OCI-LY7 (cell line): ENCODE measurements around the gene CIAPIN1. TPM values are rescaled to one million over a fixed set of nuclear protein-coding genes. Genes with fewer than 3 reads are reported as not detected.

Experiments used
- BruUV-seq: library from RNA; stranded (reverse); fragments of 400-500 nt; replicated peaks from 2 replicates; lab custom pipeline; 2021; lab: Mats Ljungman, UMichigan
- CTCF ChIA-PET: fragments of 300-600 bp; sonication (Branson Sonifier 250); formaldehyde crosslinking; loops from one replicate; lab custom pipeline; 2022; ENCODE audit warnings: antibody characterized with exemption; ENCODE audit not compliant: unreplicated experiment; lab: Charles Lee
- POLR2A ChIA-PET: fragments of 300-600 bp; sonication (Branson Sonifier 250); formaldehyde crosslinking; loops from one replicate; lab custom pipeline; 2022; ENCODE audit warnings: antibody characterized with exemption; lab: Charles Lee
- DNase-seq: peaks from one replicate; pipeline ENCODE4 v3.0.0-alpha.2; 2015; ENCODE audit warnings: low spot score
- H2AFZ ChIP-seq: fragments of 200-600 bp; sonication (generic), shearing (Covaris generic); 2 replicates; pipeline ENCODE4 v1.6.1; 2014; ENCODE audit warnings: mild to moderate bottlenecking, antibody characterized with exemption, low read length, moderate library complexity
- H3K27ac ChIP-seq: fragments of 200-600 bp; sonication (generic); 2 replicates; pipeline ENCODE4 v1.5.1; 2014; ENCODE audit warnings: mixed run types, low read depth, mild to moderate bottlenecking, moderate library complexity, low read length, inconsistent platforms; ENCODE audit not compliant: poor library complexity, severe bottlenecking
- H3K36me3 ChIP-seq: fragments of 200-600 bp; sonication (generic); 2 replicates; pipeline ENCODE4 v1.6.1; 2014; ENCODE audit warnings: mild to moderate bottlenecking, antibody characterized with exemption, low read length, moderate library complexity, mixed read lengths; ENCODE audit not compliant: insufficient read depth
- H3K4me1 ChIP-seq: fragments of 200-600 bp; sonication (generic); 2 replicates; pipeline ENCODE4 v1.5.1; 2014; ENCODE audit warnings: mild to moderate bottlenecking, low read length; ENCODE audit not compliant: insufficient read depth, poor library complexity, severe bottlenecking
- H3K4me2 ChIP-seq: fragments of 200-600 bp; sonication (generic); 2 replicates; pipeline ENCODE4 v1.6.1; 2014; ENCODE audit warnings: mild to moderate bottlenecking, low read length
- H3K4me3 ChIP-seq: fragments of 200-600 bp; sonication (generic); 2 replicates; pipeline ENCODE4 v1.5.1; 2014; ENCODE audit warnings: mild to moderate bottlenecking, low read depth, low read length; ENCODE audit not compliant: poor library complexity, severe bottlenecking
- H3K79me2 ChIP-seq: fragments of 200-600 bp; sonication (generic); 2 replicates; pipeline ENCODE4 v1.6.1; 2016; ENCODE audit warnings: low read depth, mild to moderate bottlenecking, low read length, moderate library complexity, mixed read lengths; ENCODE audit not compliant: insufficient read depth
- H3K9me2 ChIP-seq: fragments of 200-600 bp; sonication (generic); 2 replicates; pipeline ENCODE4 v1.6.1; 2016; ENCODE audit warnings: mild to moderate bottlenecking, low read length, mixed read lengths; ENCODE audit not compliant: insufficient read depth
- H3K9me3 ChIP-seq: fragments of 200-600 bp; sonication (generic); 2 replicates; pipeline ENCODE4 v1.6.1; 2014; ENCODE audit warnings: mild to moderate bottlenecking, mixed run types, low read length, mixed read lengths
- H4K20me1 ChIP-seq: fragments of 200-600 bp; sonication (generic); 2 replicates; pipeline ENCODE4 v1.6.1; 2014; ENCODE audit warnings: mild to moderate bottlenecking, antibody characterized with exemption, low read length, moderate library complexity, mixed read lengths; ENCODE audit not compliant: insufficient read depth
- CTCF ChIP-seq: fragments of 200-600 bp; sonication (generic); conservative IDR thresholded peaks from 2 replicates; pipeline ENCODE4 v1.5.1; 2014; ENCODE audit warnings: mild to moderate bottlenecking, antibody characterized with exemption, low read length, moderate library complexity, mixed read lengths
- EZH2phosphoT487 ChIP-seq: fragments of 200-600 bp; sonication (generic); IDR thresholded peaks from 2 replicates; pipeline ENCODE4 v1.6.1; 2018; ENCODE audit warnings: low read depth, borderline replicate concordance, mild to moderate bottlenecking, mixed run types, antibody characterized with exemption, low read length, moderate library complexity, mixed read lengths
- intact Hi-C: fragments of 100-400 bp; cut with micrococcal nuclease; formaldehyde crosslinking; loops from one replicate; pipeline ENCODE4 v1.10.0; 2022; ENCODE audit not compliant: unreplicated experiment
- total RNA-seq, 2 experiments: library from RNA; depleted of rRNA in 1 of 2; stranded (reverse); fragments of >200 nt in 1 of 2; shearing (Covaris generic) in 1 of 2; gene quantifications; 2 replicates each; pipeline ENCODE4 v1.2.3, GENCODE V29; 2014 to 2022

Gene CIAPIN1
- total RNA-seq, 2 experiments from 2014 or later = 47.7 to 58.9 TPM

GRCh38 chr16:57485916-57486857 is 39.0 kb upstream of the CIAPIN1 start, which contains the start of gene DOK4:
Gene DOK4 (minus strand): TSS chr16:57486493. CDS start chr16:57479507, 6,986 bp downstream.
- intact Hi-C loops = loop anchor here (1.0 kb wide), 1 partner anchor 51 kb away; no protein-coding TSS in a partner anchor
- Histone ChIP-seq H3K4me1 (peaks cover 5% of the 10 kb centered on the region), H3K4me3 (peak within 1 kb of the TSS; percentile 65), H2AFZ (no peak within 1 kb of the TSS), H3K9me2 (no peaks in the 10 kb centered on the region), H3K9me3 (no peaks in the 10 kb centered on the region), H3K36me3 (no peaks in the 10 kb centered on the region), H3K4me2 (peak within 1 kb of the TSS; percentile 83), H3K79me2 (no peaks in the 10 kb centered on the region), H4K20me1 (no peaks in the 10 kb centered on the region), H3K27ac (no peak within 1 kb of the TSS)
- CTCF ChIA-PET = interaction anchor here (0.6 to 0.7 kb wide), 2 partner anchors 40 to 56 kb away, joined by 3 to 4 read pairs; no protein-coding TSS in a partner anchor
- peak; percentile 69 for DNase-seq
- no peak for TF ChIP-seq EZH2phosphoT487
- POLR2A ChIA-PET = interaction anchor here (1.0 kb wide), 1 partner anchor 66 kb away, joined by 3 read pairs; no protein-coding TSS in a partner anchor
- no TSS peak for BruUV-seq

- DNase-seq = no peak
- CTCF ChIA-PET = no interaction called here
- H3K4me3 ChIP-seq = peak overlapping the region; percentile 65
- peaks cover 5% of the 10 kb centered on the region for H3K4me1 ChIP-seq
- TF ChIP-seq CTCF = no peak
- TF ChIP-seq EZH2phosphoT487 = no peak
- H3K9me3 ChIP-seq = no peaks in the 10 kb centered on the region
- no peaks in the 10 kb centered on the region for H3K36me3 ChIP-seq
- no peaks in the 10 kb centered on the region for H3K79me2 ChIP-seq
- POLR2A ChIA-PET = no interaction called here
- H3K27ac ChIP-seq = no peak overlapping the region
- H3K9me2 ChIP-seq = no peaks in the 10 kb centered on the region
- no peaks in the 10 kb centered on the region for H4K20me1 ChIP-seq
- no peak overlapping the region for H2AFZ ChIP-seq
- H3K4me2 ChIP-seq = peak overlapping the region; percentile 83
- intact Hi-C loops = no loop called here
- no TSS peak for BruUV-seq
These were observed 38.1 kb upstream of the CIAPIN1 start for GRCh38 chr16:57485091-57485915.

- H3K4me3 ChIP-seq = no peak overlapping the region
- BruUV-seq = no TSS peak
- intact Hi-C loops = no loop called here
- POLR2A ChIA-PET = no interaction called here
- no peak overlapping the region for H3K27ac ChIP-seq
- H2AFZ ChIP-seq = no peak overlapping the region
- DNase-seq = no peak
- no peak overlapping the region for H3K4me2 ChIP-seq
- no peaks in the 10 kb centered on the region for H3K9me2 ChIP-seq
- no peaks in the 10 kb centered on the region for H3K36me3 ChIP-seq
- CTCF ChIA-PET = no interaction called here
- peaks cover 5% of the 10 kb centered on the region for H3K4me1 ChIP-seq
- TF ChIP-seq CTCF (no peak), EZH2phosphoT487 (no peak)
- H3K9me3 ChIP-seq = no peaks in the 10 kb centered on the region
- no peaks in the 10 kb centered on the region for H4K20me1 ChIP-seq
- no peaks in the 10 kb centered on the region for H3K79me2 ChIP-seq
These were observed 37.4 kb upstream of the CIAPIN1 start for GRCh38 chr16:57484515-57485005.
